GM21619 (cell line): ENCODE measurements around the gene KCNJ6.
"Not testable (repeated sequence)": the region's sequence is repeated elsewhere in the genome, so short reads cannot be mapped to it uniquely, and the experiment has no call there.

ENCODE experiments used
- ATAC-seq: cut with Tn5 transposase; IDR thresholded peaks from one replicate; pipeline ENCODE4 v1.9.1; 2021; ENCODE audit not compliant: unreplicated experiment

Gene KCNJ6

GRCh38 chr21:37784591-37785318, 131.5 kb downstream of the KCNJ6 start:
- no peak for ATAC-seq

DNA sequence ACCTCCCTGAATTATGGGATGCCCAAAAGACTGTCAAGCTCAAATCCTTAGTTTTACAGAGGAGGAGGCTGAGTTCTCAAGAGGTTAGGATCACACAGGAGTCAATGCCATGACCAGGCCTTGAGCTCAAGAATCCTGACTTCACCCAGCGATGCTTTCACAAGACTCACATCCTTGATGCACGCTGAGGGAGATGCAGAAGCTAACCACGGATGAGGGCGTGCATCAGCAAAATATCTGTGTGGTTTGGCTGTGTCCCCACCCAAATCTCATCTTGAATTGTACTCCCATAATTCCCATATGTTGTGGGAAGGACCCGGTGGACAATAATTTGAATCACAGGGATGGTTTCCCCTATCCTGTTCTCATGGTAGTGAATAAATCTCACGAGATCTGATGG, 133.2 kb downstream of the KCNJ6 start:
- no peak for ATAC-seq

GRCh38 chr21:37780991-37781983, 135.0 kb downstream of the KCNJ6 start:
- ATAC-seq: no peak

DNA sequence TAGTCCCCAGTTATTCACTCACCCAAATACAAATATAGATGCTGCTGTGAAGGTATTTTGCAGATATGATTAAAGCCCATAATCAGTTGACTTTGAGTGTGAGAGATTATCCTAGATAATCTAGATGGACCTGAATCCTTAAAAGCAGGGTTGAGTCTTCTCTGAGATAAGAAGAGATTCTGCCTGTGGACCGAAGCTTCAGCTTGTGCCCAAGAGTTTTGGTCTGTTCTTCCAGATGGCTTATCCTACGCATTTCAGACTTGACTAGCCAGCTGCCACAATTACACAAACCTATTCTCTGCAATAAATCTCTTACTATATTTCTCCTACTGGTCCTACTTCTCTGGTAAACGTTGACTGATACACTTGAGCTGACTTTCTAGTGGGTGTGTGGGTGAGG, 145.1 kb downstream of the KCNJ6 start:
- ATAC-seq: no peak

GRCh38 chr21:37770461-37770860, 145.8 kb downstream of the KCNJ6 start:
- ATAC-seq: no peak

GRCh38 chr21:37769656-37770055, 146.6 kb downstream of the KCNJ6 start:
- ATAC-seq: no peak

DNA sequence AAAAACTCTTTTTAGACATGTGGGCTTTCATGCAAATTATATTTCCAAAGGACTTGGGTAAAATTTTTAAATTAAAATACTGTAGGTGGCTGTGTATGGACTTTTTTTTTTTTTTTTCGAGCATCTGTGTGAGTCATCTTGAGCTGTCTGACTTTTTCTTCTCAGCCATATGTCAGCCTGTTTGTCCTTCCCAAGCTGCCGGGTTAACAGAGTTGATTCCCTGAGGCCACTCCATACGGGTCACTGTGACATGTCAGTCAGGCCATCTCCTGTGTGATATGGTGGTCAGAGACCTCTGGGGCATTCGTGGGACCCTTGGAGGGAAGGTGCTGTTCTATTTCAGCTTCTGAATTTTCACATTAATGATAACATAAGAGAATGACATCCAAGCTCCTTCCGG, 148.3 kb downstream of the KCNJ6 start:
- ATAC-seq: no peak

GRCh38 chr21:37766129-37766528, 150.1 kb downstream of the KCNJ6 start:
- no peak for ATAC-seq

- no peak for ATAC-seq
These were observed 150.9 kb downstream of the KCNJ6 start for GRCh38 chr21:37765221-37765900.

GRCh38 chr21:37764691-37765090, 151.6 kb downstream of the KCNJ6 start:
- ATAC-seq: no peak

GRCh38 chr21:37763298-37763697, 153.0 kb downstream of the KCNJ6 start:
- ATAC-seq: no peak

DNA sequence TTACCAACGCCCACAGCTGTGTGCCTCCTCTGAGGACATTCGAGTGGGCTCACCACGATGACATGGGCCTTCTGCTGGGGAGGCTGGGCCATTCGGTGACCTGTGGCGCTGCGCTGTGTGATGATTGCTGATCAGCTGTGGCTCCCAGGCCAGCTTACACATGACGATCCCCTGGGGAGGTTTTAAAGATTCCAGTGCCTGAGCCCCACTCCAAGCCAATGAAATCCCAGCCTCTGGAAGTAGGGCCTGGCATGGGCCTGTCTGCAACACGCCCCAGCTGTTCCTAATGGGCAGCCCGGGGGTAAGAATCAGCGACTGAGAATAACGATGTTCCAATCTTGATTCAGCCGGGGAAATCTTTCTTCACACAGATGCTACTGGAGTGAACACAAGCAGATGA, 153.7 kb downstream of the KCNJ6 start:
- no peak for ATAC-seq

GRCh38 chr21:37761406-37761805, 154.9 kb downstream of the KCNJ6 start:
- not testable (repeated sequence) for ATAC-seq

DNA sequence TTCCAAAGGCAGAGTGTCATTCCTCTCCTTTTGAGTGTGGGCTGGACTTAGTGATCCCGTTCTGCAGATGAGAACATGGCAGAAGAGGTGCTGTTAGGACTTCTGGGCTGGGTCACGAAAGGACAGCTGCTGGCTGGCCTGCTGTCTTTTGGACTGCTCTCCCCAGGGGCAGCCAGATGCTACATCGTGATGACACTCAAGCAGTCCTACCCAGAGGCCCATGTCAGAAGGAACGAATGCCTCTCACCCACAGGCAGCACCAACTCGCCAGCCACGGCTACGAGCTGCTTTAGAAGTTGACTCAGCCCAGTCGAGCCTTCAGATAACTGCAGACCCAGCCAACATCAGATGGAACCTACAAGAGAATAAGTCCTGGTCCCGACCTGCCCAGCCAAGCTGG, 156.5 kb downstream of the KCNJ6 start:
- ATAC-seq: no peak

- no peak for ATAC-seq
These were observed 157.3 kb downstream of the KCNJ6 start for GRCh38 chr21:37758982-37759381.

DNA sequence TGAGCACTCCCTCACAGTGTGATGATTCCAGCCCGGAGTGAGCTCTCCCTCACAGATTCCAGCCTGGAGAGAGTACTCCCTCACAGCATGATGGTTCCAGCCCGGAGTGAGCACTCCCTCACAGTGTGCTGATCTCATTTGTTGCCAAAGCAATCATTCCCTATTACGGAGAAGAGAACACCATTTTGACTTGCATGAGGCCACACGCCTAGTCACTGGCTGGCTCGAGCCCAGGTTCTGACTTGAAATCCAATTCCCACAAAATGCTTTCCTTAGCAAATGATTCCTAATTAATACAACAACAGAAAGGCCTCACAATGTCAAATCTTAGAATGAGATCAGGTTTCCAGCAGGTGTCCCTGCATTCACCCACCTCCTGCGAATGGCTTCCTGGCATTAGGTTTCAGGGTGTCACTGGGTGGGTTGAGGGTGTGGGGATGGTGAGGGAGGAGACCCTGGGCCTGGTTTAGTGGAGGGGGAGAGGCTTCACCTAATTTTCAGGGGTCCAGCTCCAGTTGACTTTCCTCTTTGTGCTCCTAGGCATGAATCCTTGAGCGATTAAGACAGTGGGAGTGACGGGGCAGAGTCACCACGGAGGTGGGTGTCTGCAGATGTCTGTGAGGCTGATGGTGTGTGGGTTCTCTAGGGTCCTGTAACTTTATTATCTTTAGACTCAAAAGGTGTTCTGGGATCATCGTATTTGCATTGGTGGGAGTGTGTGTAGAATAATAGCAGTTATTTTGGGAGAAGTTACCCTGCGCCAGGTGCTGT, 158.5 kb downstream of the KCNJ6 start:
- no peak for ATAC-seq

GRCh38 chr21:37753122-37753599, 163.1 kb downstream of the KCNJ6 start:
- ATAC-seq: no peak

- no peak for ATAC-seq
These were observed 164.8 kb downstream of the KCNJ6 start for GRCh38 chr21:37751268-37751975.

- no peak for ATAC-seq
These were observed 167.1 kb downstream of the KCNJ6 start for GRCh38 chr21:37749132-37749531.

DNA sequence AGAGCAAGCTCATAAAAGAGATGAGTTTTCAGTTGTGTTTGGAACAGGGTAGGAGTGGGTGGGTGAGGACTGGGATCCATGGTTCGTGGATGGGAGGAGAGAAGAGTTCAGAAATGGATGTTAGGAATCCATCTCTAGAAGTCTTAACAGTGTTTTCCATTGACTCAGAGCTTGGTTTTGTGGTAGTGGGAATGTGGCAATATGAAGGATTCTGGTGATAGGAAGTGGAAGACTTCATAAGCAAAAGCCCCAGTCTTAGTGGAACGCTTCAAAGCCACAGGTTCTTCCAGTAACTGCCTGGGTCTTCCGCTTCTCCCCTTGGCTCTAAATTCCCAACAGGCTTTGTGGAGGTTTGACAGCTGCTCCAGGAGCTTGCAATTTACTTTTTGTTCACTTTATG, 167.9 kb downstream of the KCNJ6 start:
- no peak for ATAC-seq
